GM18951 (cell line): ENCODE data around the gene LILRB3.
"Not testable (repeated sequence)": the region's sequence is repeated elsewhere in the genome, so short reads cannot be mapped to it uniquely, and the experiment has no call there.

ENCODE experiments used
- POLR2A ChIP-seq: IDR thresholded peaks from 4 replicates; pipeline ENCODE4 v1.6.1; 2011; ENCODE audit warnings: mild to moderate bottlenecking; ENCODE audit not compliant: insufficient read length, insufficient read depth; ENCODE audit errors: extremely low read depth
- in situ Hi-C: fragments of 300-500 bp; cut with MboI; formaldehyde crosslinking; loops from one replicate; pipeline ENCODE4 v1.12.0; 2022; ENCODE audit warnings: low sequenced_read_pairs, mixed read lengths, inconsistent platforms; ENCODE audit not compliant: unreplicated experiment

LILRB3 gene

DNA sequence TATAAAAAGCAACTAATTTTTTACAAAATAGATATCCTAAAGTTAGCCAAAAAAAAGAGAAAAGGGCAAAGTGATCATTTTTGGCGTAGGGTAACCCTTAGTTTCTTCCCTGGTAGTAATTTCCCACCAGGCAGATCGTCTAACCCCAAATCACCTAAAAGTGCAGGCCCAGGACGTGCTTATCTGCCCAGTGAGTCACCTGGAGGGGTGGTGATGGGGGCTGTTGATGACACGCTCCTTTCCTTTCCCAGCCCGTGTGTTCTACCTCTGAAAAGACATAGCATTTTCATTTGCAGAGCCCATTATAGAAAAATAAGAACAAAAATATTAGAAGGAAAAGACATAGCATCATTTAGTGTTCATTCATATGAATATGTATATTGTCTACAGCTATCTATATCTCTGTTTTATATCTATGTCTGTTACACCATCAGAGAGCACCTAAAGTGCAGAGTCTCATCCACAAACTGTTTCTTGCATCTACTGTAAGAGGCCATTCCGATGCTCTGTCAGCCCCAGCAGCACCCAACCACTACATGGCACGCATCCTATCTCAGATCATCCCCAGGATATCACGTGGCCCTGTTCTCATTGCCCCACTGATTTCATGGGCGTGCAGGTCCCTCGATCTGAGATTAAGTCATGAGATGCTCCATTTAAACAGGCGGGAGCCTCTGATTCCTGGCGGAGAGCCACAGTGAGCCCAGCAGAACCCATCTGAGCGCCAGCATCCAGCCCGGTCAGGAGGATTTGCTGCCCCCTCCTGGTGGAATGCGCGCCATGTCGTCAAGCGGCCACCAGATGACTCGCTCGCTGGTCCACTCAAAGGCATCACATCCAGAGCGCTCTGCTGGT lies 8.5 kb upstream of the LILRB3 start:
- TF ChIP-seq POLR2A, result no peak
- in situ Hi-C loops, result loop anchor here (10.0 kb wide), 1 partner anchor 57 kb away; the partner anchor contains the start of gene TMC4

DNA sequence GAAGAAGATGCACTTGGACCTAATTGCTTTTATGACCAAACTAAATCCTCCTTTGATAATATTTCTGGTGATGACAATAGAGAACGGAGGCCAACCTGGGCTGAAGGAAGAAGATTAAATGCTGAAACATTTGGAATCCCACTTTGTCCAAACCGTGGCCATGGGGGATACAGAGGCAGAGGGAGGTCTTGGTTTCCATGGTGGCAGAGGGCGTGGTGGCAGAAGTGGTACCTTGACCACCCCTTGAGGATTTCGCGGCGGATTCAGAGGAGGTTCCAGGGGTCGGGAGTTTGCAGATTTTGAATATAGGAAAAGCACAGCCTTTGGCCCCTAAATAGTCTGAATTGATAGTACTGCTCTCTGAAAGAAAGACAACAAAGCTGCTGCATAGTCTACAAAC lies 7.2 kb upstream of the LILRB3 start:
- in situ Hi-C loops, result loop anchor here (10.0 kb wide), 1 partner anchor 55 kb away; the partner anchor contains the start of gene TMC4
- no peak for TF ChIP-seq POLR2A

DNA sequence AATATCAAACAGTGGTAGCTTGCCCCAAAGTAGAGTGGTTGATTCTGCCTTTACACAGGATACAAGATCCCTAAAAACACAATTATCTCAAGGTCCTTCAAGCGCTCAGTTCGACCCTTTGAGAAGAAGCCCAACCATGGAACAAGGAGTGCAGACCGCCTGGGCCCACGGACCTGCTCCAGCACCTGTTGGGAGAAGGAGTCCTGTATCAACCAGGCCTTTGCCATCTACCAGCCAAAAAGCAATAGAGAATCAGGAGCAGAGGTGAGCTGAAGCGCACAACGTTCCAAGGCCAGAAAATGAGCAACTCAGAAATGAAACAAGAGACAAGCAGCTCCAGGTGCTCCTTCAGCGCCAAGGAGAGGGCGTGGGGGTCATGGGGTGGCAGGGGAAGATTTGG lies 6.3 kb upstream of the LILRB3 start:
- no peak for TF ChIP-seq POLR2A
- in situ Hi-C loops, result no loop called here

DNA sequence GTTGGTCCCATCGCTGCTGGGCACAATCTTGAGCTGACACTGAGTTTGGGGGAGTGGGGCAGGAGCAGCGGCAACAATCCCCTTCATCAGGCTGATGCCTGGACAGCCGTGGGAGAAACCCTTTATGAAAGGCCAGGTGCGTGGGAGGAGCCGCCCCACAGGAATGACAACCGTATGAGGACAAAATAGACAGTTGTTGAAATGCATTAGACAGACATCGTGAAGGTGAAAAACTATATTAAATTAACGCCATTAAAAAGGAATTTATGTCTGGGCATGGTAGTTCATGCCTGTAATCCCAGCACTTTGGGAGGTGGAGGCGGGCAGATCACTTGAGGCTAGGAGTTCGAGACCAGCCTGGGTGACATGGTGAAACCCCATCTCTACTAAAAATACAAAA lies 1.8 kb upstream of the LILRB3 start:
- in situ Hi-C loops, result not testable (repeated sequence)

DNA sequence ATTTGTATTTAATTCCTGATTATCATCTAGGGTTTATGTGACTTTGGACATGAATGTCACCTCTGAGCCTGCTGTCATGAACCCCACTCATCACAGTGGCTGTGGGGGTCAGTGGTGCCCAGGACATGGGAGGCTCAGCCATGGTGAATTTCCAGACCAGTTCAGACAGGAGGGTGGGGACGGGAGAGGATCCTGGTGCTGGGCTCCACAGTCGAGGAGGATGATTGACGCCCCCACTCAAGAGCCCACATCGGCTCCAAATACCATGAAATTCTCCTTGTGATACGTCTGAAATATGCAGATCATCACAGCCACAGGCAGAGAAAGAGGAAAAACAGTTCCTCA lies 1.1 kb upstream of the LILRB3 start:
- in situ Hi-C loops, result not testable (repeated sequence)

DNA sequence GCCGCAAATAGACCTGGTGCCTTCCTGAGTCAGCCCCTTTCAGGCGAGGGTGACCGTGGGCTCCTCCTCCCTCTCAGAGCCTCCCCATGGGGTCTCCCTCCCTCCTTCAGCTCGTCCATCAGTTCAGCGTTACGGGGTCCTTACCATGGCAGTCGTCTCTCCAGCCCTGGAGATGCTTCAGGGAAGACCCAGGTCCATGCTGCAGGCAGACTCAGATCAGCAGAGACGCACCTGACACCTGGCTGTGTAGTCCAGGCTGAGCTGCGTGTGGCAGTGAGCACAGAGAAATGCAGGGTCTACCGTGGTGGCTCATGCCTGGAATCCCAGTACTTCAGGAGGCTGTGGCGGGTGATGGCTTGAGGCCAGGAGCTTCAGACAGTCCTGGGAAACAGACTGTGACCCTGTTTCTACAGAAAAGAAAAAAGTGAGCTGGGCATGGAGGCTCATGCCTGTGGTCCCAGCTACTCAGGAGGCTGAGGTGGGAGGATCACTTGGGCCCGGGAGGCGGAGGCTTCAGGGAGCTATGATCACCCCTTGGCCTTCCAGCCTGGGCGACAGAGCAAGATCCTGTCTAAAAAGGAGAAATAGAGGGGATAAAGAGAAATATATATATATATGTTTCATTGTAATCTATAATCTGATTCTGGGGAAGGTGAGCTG lies 600 bp upstream of the LILRB3 start:
- in situ Hi-C loops, result not testable (repeated sequence)

DNA sequence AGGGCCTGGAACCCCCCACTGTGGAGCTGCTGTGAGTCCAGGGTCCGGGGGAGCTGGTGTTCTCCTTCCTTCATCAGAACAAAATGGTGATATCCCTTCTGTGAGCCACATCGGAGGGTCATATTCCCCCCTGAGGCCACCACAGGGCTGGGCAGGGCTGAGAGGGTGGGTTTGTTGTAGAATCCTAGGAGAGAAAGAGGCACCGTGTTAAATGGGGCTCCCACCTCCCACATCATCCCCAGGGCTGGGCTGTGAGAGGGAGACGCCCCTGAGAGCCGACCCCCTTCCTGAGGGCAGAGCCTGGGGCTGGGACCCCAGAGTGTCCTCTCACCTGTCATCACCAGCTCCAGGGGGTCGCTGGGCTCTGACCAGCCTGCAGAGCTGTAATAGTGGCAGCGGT lies 860 bp downstream of the LILRB3 start:
- in situ Hi-C loops, result not testable (repeated sequence)

DNA sequence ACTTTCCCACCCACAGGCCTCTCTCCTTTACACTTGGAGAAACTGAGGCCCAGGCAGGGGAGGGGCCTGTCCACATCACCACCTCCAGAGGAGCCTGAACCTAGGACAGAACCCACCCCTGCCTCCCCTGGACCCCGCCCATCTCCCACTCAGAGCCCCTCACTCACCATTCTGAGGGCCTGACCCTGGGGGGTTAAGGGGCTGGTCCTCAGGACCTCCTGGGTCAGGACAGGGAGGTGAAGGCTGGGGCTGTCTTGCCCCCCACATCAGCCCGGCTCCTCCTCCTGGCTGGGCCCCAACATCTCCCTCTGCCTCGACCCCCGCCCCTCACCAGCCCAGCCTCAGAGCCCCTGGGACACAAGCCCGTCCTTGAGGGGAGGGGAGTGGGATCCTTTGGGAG lies 3.1 kb downstream of the LILRB3 start:
- in situ Hi-C loops, result not testable (repeated sequence)

DNA sequence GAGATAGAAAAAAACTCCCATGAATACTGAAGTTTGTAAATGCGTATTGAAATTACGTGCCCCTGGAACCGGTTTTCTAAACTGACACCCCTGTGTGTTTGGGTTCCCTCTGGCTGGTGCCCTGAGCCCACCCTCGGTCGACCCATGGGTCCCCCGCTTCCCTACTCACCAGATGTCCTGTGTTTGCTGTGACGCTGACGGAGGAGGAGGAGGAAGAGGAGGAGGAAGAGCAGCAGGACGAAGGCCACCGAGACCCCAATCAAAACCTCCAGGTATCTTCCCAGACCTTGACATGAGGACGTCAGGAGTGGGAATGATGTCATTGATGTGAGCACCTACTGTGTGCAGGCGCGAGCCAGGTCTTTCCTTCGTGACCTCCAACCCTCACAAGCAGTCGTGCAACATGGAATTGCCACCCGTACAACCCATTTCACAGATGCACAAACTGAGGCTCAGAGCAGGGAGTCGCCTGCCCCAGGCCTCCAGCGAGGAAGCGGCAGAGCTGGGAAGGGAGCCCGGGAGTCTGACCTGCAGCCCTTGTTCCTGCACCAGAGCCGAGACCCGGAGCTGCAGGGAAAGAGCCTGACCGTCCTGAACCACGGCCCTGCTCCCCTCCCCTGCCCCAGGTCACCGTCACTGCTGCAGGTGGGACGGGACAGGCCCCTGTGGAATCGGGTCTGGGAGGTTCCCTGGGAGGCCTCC lies 3.7 kb downstream of the LILRB3 start:
- TF ChIP-seq POLR2A, result no peak
- in situ Hi-C loops, result no loop called here

DNA sequence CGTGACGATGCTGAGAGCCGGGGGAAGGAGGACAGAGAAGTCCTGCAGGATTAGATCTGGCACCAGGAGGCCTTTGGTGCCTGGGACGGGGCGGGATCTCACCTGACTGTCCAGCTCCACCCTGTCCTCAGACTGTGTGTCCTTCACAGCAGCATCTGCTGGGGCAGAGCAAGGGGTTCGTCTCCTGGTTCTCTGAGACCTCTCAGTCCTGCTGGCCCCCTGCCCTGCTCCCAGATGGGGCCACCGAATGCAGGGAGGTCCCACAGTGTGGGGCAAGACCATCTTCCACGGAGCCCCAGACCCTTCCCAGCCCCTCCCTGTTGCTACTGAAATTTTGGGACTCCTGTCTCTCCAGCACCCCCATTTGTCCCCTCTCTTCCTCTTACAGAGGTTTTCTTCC lies 4.5 kb downstream of the LILRB3 start:
- in situ Hi-C loops, result no loop called here
- no peak for TF ChIP-seq POLR2A

DNA sequence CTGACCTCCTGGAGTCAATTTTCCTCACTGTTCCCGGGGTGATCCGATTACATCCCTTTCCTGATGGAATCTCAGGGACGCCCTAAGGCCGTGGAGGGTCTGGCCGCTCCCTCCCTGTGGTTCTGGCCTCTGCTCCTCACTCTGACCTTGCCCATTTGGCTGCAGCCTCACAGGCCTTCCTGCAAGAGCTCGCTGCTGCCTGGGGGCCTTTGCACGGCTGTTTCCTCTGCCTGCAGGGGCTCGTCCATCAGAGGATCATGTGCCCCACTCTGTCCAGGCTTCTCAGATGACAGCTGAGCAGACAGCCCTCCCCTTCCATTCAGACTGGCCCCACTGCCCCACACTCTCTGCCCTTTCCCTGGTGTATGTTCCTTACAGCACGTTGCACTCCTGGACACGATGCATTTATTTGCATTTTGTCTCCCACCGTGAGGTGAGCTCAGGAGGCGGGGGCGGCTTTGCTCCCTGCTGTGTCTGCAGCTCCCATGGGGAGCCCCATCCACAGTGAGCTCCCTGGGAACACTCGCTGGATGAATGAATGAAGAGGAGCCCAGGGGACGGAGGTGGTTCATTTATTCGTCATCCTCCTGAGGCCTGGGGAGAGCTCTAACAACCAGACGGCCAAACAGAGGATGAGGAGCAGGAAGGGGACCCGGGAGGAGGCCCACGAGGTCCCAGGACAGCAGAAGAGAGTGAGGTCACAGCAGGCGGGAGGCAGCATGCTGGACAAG lies 5.1 kb downstream of the LILRB3 start:
- in situ Hi-C loops, result not testable (repeated sequence)

DNA sequence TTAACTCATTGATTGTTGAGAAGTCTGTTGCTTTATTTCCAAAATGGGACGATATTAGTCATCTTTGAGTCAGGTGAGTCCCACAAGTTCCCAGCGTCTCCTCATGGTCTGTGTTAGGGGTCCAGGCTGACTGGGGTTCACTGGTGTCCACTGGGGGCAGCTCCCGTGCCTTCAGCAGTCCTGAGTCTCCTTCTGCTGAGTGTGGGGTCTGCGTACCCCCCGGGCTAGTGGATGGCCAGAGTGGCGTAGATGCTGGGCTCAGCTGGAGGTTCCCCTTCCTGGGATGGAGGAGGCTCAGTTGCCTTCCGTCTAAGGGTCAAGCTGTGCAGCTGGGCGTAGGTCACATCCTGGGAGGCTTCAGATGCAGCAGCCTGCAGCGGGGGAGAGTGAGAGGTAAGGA lies 5.9 kb downstream of the LILRB3 start:
- TF ChIP-seq POLR2A, result no peak
- in situ Hi-C loops, result no loop called here

DNA sequence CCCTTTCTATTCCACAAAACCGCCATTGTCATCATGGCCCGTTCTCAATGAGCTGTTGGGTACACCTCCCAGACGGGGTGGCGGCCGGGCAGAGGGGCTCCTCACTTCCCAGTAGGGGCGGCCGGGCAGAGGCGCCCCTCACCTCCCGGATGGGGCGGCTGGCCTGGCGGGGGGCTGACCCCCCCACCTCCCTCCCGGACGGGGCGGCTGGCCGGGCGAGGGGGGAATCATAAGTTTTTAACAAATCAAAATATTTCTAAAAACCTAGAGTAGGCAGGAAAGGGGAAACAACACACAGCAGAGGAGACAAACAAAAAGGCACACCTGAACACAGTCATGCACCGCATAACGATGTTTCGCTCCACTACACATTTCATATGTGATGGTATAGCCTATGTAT lies 8.1 kb downstream of the LILRB3 start:
- in situ Hi-C loops, result not testable (repeated sequence)

DNA sequence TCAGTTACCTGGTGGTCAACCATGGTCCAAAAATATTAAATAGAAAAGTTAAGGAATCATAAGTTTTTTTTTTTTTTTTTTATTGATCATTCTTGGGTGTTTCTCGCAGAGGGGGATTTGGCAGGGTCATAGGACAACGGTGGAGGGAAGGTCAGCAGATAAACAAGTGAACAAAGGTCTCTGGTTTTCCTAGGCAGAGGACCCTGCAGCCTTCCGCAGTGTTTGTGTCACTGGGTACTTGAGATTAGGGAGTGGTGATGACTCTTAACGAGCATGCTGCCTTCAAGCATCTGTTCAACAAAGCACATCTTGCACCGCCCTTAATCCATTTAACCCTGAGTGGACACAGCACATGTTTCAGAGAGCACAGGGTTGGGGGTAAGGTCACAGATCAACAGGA lies 8.6 kb downstream of the LILRB3 start:
- in situ Hi-C loops, result not testable (repeated sequence)
